ENCODE measurements around the gene COL11A2. TPM values are rescaled to one million over a fixed set of nuclear protein-coding genes. Genes with fewer than 3 reads are reported as not detected.

Gene COL11A2
- total RNA-seq, 1 donor from 2014 or later: 3.3 TPM

DNA sequence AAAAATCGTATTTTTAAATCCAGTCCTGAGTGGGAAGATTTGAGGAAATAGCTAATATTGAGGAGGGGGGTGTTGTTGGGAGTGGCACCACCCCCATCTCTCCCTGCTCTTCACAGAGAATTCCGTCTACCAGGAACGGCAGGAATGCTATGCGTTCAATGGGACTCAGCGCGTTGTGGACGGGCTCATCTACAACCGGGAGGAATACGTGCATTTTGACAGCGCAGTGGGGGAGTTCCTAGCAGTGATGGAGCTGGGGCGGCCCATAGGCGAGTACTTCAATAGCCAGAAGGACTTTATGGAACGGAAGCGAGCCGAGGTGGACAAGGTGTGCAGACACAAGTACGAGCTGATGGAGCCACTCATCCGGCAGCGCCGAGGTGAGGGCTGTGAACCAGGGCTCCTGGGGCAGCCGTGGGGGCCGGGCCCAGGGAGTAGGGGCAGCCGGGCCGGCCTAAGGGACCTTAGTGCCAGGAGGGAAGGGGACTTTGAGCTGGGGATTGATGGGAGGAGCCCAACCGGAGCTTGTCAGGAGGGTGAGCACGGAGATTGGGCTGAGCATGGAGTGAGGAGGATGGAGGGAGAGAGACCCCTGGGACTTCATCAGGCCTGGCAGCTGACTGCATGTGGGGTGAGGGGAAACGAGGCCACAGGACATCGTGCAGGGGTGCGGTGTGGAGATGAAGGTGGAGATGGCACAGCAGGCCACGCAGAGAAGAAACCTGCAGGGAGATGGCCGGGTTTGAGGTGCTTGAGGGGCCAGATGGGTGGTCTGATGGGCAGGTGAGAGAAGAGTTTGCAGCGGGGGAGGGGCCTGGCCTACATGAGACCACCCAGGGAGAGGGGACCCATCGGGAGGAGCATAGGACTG lies 75.2 kb downstream of the COL11A2 start:
- Mint-ChIP-seq H3K27ac (ENCODE audit: unreplicated experiment) (no peak overlapping the region), H3K27me3 (ENCODE audit: unreplicated experiment) (peaks cover 85% of the 10 kb centered on the region), H3K9me3 (ENCODE audit: unreplicated experiment) (no peaks in the 10 kb centered on the region), H3K36me3 (ENCODE audit: unreplicated experiment) (no peaks in the 10 kb centered on the region), H3K4me1 (ENCODE audit: unreplicated experiment) (peaks cover 8% of the 10 kb centered on the region), H3K4me3 (ENCODE audit: unreplicated experiment) (no peak overlapping the region)
- peak; percentile 80 for DNase-seq (ENCODE audit: extremely low spot score, unreplicated experiment)
- TF ChIP-seq, protein P1, sequence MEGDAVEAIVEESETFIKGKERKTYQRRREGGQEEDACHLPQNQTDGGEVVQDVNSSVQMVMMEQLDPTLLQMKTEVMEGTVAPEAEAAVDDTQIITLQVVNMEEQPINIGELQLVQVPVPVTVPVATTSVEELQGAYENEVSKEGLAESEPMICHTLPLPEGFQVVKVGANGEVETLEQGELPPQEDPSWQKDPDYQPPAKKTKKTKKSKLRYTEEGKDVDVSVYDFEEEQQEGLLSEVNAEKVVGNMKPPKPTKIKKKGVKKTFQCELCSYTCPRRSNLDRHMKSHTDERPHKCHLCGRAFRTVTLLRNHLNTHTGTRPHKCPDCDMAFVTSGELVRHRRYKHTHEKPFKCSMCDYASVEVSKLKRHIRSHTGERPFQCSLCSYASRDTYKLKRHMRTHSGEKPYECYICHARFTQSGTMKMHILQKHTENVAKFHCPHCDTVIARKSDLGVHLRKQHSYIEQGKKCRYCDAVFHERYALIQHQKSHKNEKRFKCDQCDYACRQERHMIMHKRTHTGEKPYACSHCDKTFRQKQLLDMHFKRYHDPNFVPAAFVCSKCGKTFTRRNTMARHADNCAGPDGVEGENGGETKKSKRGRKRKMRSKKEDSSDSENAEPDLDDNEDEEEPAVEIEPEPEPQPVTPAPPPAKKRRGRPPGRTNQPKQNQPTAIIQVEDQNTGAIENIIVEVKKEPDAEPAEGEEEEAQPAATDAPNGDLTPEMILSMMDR (IDR thresholded peaks at IDR 0.05): no peak

DNA sequence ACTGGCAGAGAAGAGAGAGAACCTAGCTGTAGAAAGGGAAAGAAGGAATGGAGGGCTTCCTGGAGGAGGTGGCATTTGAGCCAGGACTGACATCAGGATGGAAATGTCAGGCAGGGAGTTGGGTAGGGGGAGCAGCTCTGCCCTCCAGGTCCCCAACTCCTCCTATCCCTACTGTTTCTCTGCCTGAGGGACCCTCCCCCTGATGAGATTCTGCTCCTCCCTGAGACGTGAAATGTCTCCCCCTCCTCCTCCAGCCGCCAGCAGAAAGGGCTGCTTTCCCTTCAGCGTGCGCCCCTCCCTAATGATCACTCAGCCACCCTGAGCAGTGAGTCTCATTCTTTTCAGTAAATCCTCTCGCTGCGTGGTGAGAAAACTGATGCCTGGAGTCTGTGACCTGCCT lies 75.8 kb downstream of the COL11A2 start:
- no peaks in the 10 kb centered on the region for H3K9me3 Mint-ChIP-seq (ENCODE audit: unreplicated experiment)
- H3K27ac Mint-ChIP-seq (ENCODE audit: unreplicated experiment): no peak overlapping the region
- peaks cover 85% of the 10 kb centered on the region for H3K27me3 Mint-ChIP-seq (ENCODE audit: unreplicated experiment)
- no peak overlapping the region for H3K4me3 Mint-ChIP-seq (ENCODE audit: unreplicated experiment)
- DNase-seq (ENCODE audit: extremely low spot score, unreplicated experiment): no peak
- TF ChIP-seq, protein P1 (IDR thresholded peaks at IDR 0.05): no peak
- no peaks in the 10 kb centered on the region for H3K36me3 Mint-ChIP-seq (ENCODE audit: unreplicated experiment)
- H3K4me1 Mint-ChIP-seq (ENCODE audit: unreplicated experiment): peaks cover 8% of the 10 kb centered on the region

DNA sequence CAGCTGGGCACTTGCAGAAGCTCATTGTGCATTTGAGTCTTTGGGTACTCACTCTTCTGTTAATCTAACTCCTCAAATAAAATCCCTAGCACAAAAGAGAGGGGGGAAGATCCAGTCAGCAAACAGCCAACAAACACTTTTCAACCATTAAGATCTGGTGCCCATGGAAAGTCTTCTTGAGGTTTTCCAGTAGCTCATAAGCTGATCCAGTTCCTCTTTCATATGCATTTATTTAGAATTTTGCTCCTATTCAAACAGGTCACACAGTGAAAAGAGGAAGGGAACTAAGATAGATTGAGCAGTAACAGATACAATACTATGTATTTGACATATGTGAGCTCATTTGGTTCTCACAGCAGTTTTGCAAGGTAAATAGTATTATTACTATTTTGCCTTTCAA lies 77.9 kb downstream of the COL11A2 start:
- H3K4me3 Mint-ChIP-seq (ENCODE audit: unreplicated experiment): no peak overlapping the region
- no peaks in the 10 kb centered on the region for H3K9me3 Mint-ChIP-seq (ENCODE audit: unreplicated experiment)
- peaks cover 88% of the 10 kb centered on the region for H3K27me3 Mint-ChIP-seq (ENCODE audit: unreplicated experiment)
- peaks cover 8% of the 10 kb centered on the region for H3K4me1 Mint-ChIP-seq (ENCODE audit: unreplicated experiment)
- TF ChIP-seq, protein P1 (IDR thresholded peaks at IDR 0.05): no peak
- H3K36me3 Mint-ChIP-seq (ENCODE audit: unreplicated experiment): no peaks in the 10 kb centered on the region
- no peak for DNase-seq (ENCODE audit: extremely low spot score, unreplicated experiment)
- H3K27ac Mint-ChIP-seq (ENCODE audit: unreplicated experiment): no peak overlapping the region

DNA sequence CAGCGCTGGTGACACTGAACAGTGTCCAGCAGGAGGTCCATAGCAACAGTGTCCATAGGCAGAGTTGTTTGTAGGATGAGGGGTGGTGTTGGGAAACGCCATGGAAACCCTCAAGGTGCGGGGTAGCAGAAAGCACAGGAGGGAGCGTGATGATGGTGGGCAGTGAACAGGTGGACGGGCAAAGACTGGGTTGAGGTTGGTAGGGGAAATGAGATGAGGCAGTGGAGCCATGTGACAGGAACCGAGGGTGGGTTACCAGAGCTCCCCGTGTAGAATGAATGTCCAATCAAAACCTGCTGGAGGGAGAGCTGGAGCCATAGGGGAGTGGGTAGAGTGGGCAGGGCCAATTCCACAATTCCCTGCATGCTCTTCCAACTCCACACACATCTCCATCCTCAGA lies 78.5 kb downstream of the COL11A2 start:
- Mint-ChIP-seq H3K36me3 (ENCODE audit: unreplicated experiment) (no peaks in the 10 kb centered on the region), H3K27me3 (ENCODE audit: unreplicated experiment) (peaks cover 86% of the 10 kb centered on the region), H3K4me1 (ENCODE audit: unreplicated experiment) (peaks cover 8% of the 10 kb centered on the region), H3K9me3 (ENCODE audit: unreplicated experiment) (no peaks in the 10 kb centered on the region), H3K4me3 (ENCODE audit: unreplicated experiment) (no peak overlapping the region), H3K27ac (ENCODE audit: unreplicated experiment) (no peak overlapping the region)
- DNase-seq (ENCODE audit: extremely low spot score, unreplicated experiment): no peak
- TF ChIP-seq, protein P1 (IDR thresholded peaks at IDR 0.05): no peak

Small RNAs within 50 kb of the gene (microRNA-seq; reads per million reads assigned to microRNA genes)
- gene MIR219A1 (ENCODE audit: unreplicated experiment): 3.8 reads per million

Other genes with a start within 250 kb of the COL11A2 start
- 1.3 and 3.0 TPM in 2 replicates for gene HLA-DMA, start 239.4 kb downstream of the COL11A2 start, total RNA-seq
- gene BRD2, start 223.9 kb downstream of the COL11A2 start, total RNA-seq: 166 and 168 TPM in 2 replicates
- not detected in 2 replicates for gene HLA-DOA, start 182.9 kb downstream of the COL11A2 start, total RNA-seq
- gene HLA-DPA1, start 118.8 kb downstream of the COL11A2 start, total RNA-seq: 1.8 and 2.0 TPM in 2 replicates
- gene HLA-DPB1, start 116.5 kb downstream of the COL11A2 start, total RNA-seq: 4.7 and 5.5 TPM in 2 replicates
- gene RXRB, start 8.2 kb upstream of the COL11A2 start, total RNA-seq: 53.1 and 58.3 TPM in 2 replicates
- 201 and 209 TPM in 2 replicates for gene SLC39A7, start 8.4 kb upstream of the COL11A2 start, total RNA-seq
- 2.4 and 3.5 TPM in 2 replicates for gene HSD17B8, start 12.2 kb upstream of the COL11A2 start, total RNA-seq
- gene RING1, start 16.0 kb upstream of the COL11A2 start, total RNA-seq: 56.6 and 58.8 TPM in 2 replicates
- gene VPS52, start 79.4 kb upstream of the COL11A2 start, total RNA-seq: 60.3 and 67.4 TPM in 2 replicates
- 2,180 and 2,216 TPM in 2 replicates for gene RPS18, start 79.6 kb upstream of the COL11A2 start, total RNA-seq
- gene B3GALT4, start 84.7 kb upstream of the COL11A2 start, total RNA-seq: 6.3 and 6.5 TPM in 2 replicates
- 59.1 and 63.4 TPM in 2 replicates for gene WDR46, start 96.8 kb upstream of the COL11A2 start, total RNA-seq
- gene PFDN6, start 97.1 kb upstream of the COL11A2 start, total RNA-seq: 29.7 and 30.3 TPM in 2 replicates
- 72.4 and 77.6 TPM in 2 replicates for gene RGL2, start 106.5 kb upstream of the COL11A2 start, total RNA-seq
- gene TAPBP, start 121.6 kb upstream of the COL11A2 start, total RNA-seq: 117 and 130 TPM in 2 replicates
- gene ZBTB22, start 125.3 kb upstream of the COL11A2 start, total RNA-seq: 29.3 and 30.6 TPM in 2 replicates
- 30.1 and 30.4 TPM in 2 replicates for gene DAXX, start 130.5 kb upstream of the COL11A2 start, total RNA-seq
- gene KIFC1, start 199.4 kb upstream of the COL11A2 start, total RNA-seq: 10.8 and 11.6 TPM in 2 replicates
- 50.3 and 53.5 TPM in 2 replicates for gene PHF1, start 218.5 kb upstream of the COL11A2 start, total RNA-seq
- gene CUTA, start 225.6 kb upstream of the COL11A2 start, total RNA-seq: 302 and 325 TPM in 2 replicates
- gene SYNGAP1, start 227.6 kb upstream of the COL11A2 start, total RNA-seq: 30.7 and 34.7 TPM in 2 replicates